Loucy (cell line): ENCODE results near the gene SVOPL.

Source experiments
- H2AFZ ChIP-seq: fragments of 200-600 bp; sonication (generic); 2 replicates; pipeline ENCODE4 v1.6.0; 2016; ENCODE audit warnings: antibody characterized with exemption, mild to moderate bottlenecking, low read length, moderate library complexity
- H3F3A ChIP-seq: fragments of 200-600 bp; 2 replicates; pipeline ENCODE4 v1.6.0; 2016; ENCODE audit warnings: antibody characterized with exemption, low read depth, mild to moderate bottlenecking
- H3K27me3 ChIP-seq: fragments of 200-600 bp; sonication (generic); 2 replicates; pipeline ENCODE4 v1.6.1; 2014; ENCODE audit warnings: low read length, mild to moderate bottlenecking; ENCODE audit not compliant: insufficient read depth, poor library complexity, severe bottlenecking
- H3K36me3 ChIP-seq: fragments of 200-600 bp; sonication (generic); 2 replicates; pipeline ENCODE4 v1.6.1; 2016; ENCODE audit warnings: low read length; ENCODE audit not compliant: insufficient read depth
- H3K4me1 ChIP-seq: fragments of 200-600 bp; sonication (generic); 2 replicates; pipeline ENCODE4 v1.5.1; 2014; ENCODE audit warnings: low read length, mild to moderate bottlenecking; ENCODE audit not compliant: insufficient read depth, poor library complexity, severe bottlenecking
- H3K4me2 ChIP-seq: fragments of 200-600 bp; sonication (generic); 2 replicates; pipeline ENCODE4 v1.6.0; 2014; ENCODE audit warnings: antibody characterized with exemption, low read length, low read depth, mild to moderate bottlenecking; ENCODE audit not compliant: poor library complexity, severe bottlenecking
- H3K4me3 ChIP-seq: fragments of 200-600 bp; sonication (generic); 2 replicates; pipeline ENCODE4 v1.5.1; 2014; ENCODE audit warnings: low read length, mild to moderate bottlenecking, mixed read lengths; ENCODE audit not compliant: poor library complexity, severe bottlenecking
- H3K79me2 ChIP-seq: fragments of 200-600 bp; sonication (generic); 2 replicates; pipeline ENCODE4 v1.6.1; 2014; ENCODE audit warnings: low read length; ENCODE audit not compliant: insufficient read depth
- H3K9ac ChIP-seq: fragments of 200-600 bp; sonication (generic); 2 replicates; pipeline ENCODE4 v1.6.0; 2014; ENCODE audit warnings: mild to moderate bottlenecking, low read depth, low read length, moderate library complexity; ENCODE audit not compliant: poor library complexity, severe bottlenecking
- H3K9me2 ChIP-seq: fragments of 200-600 bp; sonication (generic); replicated peaks from 2 replicates; pipeline ENCODE4 v1.6.1; 2016; ENCODE audit warnings: low read depth, low read length, mixed read lengths
- H3K9me3 ChIP-seq: fragments of 200-600 bp; sonication (generic); 2 replicates; pipeline ENCODE4 v1.6.1; 2014; ENCODE audit warnings: mild to moderate bottlenecking, antibody characterized with exemption, low read length, low read depth; ENCODE audit not compliant: insufficient read depth
- H4K20me1 ChIP-seq: fragments of 200-600 bp; sonication (generic); 2 replicates; pipeline ENCODE4 v1.6.0; 2014; ENCODE audit warnings: antibody characterized with exemption, low read length, mild to moderate bottlenecking; ENCODE audit not compliant: insufficient read depth, poor library complexity, severe bottlenecking
- EZH2phosphoT487 ChIP-seq: fragments of 200-600 bp; IDR thresholded peaks from 2 replicates; pipeline ENCODE4 v1.6.1; 2018; ENCODE audit warnings: antibody characterized with exemption, mild to moderate bottlenecking, moderate library complexity, borderline replicate concordance
- TF ChIP-seq, protein P1 (sequence below): fragments of 200-600 bp; sonication (generic); conservative IDR thresholded peaks from 2 replicates; pipeline ENCODE4 v1.5.1; 2014; ENCODE audit warnings: mild to moderate bottlenecking, antibody characterized with exemption, low read length

SVOPL gene

DNA sequence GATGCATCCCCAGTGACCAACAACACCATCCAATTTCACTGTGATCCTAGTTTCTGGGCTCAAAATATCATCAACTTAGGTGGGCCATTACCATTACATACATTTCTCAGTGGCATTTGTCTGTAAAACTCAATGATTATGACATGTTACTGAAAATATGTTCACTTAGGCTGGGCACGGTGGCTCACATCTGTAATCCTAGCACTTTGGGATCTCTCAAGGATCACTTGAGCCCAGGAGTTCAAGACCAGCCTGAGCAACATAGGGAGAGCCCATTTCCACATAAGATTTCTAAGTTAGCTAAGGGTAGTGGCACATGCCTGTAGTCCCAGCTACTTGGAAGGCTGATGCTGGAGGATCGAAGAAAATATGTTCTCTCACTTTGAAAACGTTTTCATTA, 150.1 kb downstream of the SVOPL start:
- Histone ChIP-seq H3K4me2 (no peak overlapping the region), H2AFZ (no peak overlapping the region), H3K9ac (no peak overlapping the region), H4K20me1 (no peaks in the 10 kb centered on the region), H3K79me2 (no peaks in the 10 kb centered on the region), H3K36me3 (peaks cover 91% of the 10 kb centered on the region), H3K4me3 (no peak overlapping the region), H3K9me2 (no peaks in the 10 kb centered on the region), H3K4me1 (no peaks in the 10 kb centered on the region), H3F3A (no peaks in the 10 kb centered on the region), H3K9me3 (peaks cover 5% of the 10 kb centered on the region; the same call in 1 of the 2 replicates), H3K27me3 (no peaks in the 10 kb centered on the region)
- TF ChIP-seq, protein P1, sequence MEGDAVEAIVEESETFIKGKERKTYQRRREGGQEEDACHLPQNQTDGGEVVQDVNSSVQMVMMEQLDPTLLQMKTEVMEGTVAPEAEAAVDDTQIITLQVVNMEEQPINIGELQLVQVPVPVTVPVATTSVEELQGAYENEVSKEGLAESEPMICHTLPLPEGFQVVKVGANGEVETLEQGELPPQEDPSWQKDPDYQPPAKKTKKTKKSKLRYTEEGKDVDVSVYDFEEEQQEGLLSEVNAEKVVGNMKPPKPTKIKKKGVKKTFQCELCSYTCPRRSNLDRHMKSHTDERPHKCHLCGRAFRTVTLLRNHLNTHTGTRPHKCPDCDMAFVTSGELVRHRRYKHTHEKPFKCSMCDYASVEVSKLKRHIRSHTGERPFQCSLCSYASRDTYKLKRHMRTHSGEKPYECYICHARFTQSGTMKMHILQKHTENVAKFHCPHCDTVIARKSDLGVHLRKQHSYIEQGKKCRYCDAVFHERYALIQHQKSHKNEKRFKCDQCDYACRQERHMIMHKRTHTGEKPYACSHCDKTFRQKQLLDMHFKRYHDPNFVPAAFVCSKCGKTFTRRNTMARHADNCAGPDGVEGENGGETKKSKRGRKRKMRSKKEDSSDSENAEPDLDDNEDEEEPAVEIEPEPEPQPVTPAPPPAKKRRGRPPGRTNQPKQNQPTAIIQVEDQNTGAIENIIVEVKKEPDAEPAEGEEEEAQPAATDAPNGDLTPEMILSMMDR: no peak
- TF ChIP-seq EZH2phosphoT487: no peak

DNA sequence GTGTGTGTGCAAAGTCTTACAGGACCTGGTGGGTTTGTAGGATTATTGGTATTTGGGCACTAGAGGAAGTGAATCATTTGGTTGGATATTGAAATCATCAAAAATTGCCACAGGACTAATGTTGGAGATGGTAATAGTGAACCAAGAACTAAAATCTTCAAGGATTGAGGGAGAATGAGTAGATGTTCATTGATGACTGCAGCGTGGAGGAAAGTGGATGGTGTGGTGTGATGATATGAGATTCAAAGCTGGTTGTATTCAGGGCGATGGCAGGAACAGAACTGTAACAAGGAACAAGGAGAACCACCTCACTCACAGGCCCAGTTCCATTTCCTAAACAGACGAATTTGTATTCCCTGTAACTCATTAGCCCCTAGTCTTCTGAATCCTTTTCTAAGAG, 150.8 kb downstream of the SVOPL start:
- no peaks in the 10 kb centered on the region for H4K20me1 ChIP-seq
- no peak overlapping the region for H3K4me3 ChIP-seq
- H3K9me3 ChIP-seq: no peaks in the 10 kb centered on the region
- peaks cover 92% of the 10 kb centered on the region for H3K36me3 ChIP-seq
- no peak overlapping the region for H2AFZ ChIP-seq
- no peaks in the 10 kb centered on the region for H3K27me3 ChIP-seq
- TF ChIP-seq EZH2phosphoT487: no peak
- TF ChIP-seq, protein P1: no peak
- H3K9ac ChIP-seq: no peak overlapping the region
- no peak overlapping the region for H3K4me2 ChIP-seq
- H3F3A ChIP-seq: no peaks in the 10 kb centered on the region
- no peaks in the 10 kb centered on the region for H3K4me1 ChIP-seq
- no peaks in the 10 kb centered on the region for H3K9me2 ChIP-seq
- no peaks in the 10 kb centered on the region for H3K79me2 ChIP-seq

DNA sequence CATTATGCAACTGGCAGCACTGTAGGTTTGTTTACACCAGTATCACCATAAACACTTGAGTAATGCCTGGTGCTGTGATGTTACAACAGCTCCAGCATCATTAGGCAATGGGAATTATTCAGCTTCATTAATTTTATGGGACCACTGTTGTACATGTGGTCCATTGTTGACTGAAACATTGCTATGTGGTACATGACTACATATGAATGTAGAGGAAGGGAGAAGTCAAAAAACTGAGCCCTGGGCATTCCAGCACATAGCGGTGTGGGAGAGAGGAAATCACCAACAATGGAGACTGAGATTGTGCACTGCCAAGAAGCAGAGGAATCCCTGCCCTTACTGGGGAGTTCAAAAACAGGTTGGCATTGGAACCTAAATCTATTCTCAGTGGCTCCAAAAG, 152.1 kb downstream of the SVOPL start:
- Histone ChIP-seq H3K4me1 (no peaks in the 10 kb centered on the region), H3K4me2 (no peak overlapping the region), H4K20me1 (no peaks in the 10 kb centered on the region), H3K27me3 (no peaks in the 10 kb centered on the region), H3K9me3 (no peaks in the 10 kb centered on the region), H3K4me3 (no peak overlapping the region), H3K9me2 (no peaks in the 10 kb centered on the region), H2AFZ (no peak overlapping the region), H3F3A (no peaks in the 10 kb centered on the region), H3K36me3 (peaks cover 94% of the 10 kb centered on the region), H3K79me2 (peaks cover 6% of the 10 kb centered on the region; the same call in 1 of the 2 replicates), H3K9ac (no peak overlapping the region)
- TF ChIP-seq, protein P1: no peak
